GM19023 (cell line): Measurements from ENCODE around the gene TCEA3.

Experiments used
- ATAC-seq: cut with Tn5 transposase; IDR thresholded peaks from one replicate; pipeline ENCODE4 v1.9.1; 2021; ENCODE audit warnings: mild to moderate bottlenecking, moderate library complexity; ENCODE audit not compliant: unreplicated experiment

TCEA3 gene

DNA sequence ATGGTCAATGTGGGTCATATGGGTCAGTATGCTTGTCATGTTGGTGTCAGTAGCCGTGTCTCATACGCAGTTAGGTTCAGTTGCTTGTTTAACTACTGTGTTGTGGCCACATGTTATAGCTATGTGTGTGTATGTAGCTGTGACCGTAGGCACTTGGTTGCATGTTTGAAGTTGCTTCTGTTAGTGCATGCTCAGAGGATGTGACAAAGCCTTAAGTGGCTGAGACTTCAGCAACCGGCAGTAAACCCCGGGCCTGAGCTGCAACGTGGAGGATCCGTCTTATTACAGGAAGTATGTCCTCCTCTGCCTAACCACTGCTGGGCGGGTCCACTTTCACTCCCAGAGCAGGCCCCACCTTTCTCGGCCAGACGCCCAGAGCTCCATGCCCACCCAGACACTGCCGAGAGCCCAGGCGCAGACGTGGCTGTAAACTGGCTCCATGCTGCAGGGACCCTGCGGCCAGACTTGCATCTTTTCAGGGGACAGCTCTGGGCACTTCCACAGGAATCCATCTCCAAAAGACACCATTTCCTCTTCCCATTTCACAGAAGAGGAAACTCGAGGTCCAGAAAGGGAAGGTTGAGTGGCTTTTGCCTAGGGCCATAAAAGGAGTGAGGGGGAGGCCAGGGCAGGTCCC is 2.2 kb downstream of the TCEA3 start:
- ATAC-seq: no peak

DNA sequence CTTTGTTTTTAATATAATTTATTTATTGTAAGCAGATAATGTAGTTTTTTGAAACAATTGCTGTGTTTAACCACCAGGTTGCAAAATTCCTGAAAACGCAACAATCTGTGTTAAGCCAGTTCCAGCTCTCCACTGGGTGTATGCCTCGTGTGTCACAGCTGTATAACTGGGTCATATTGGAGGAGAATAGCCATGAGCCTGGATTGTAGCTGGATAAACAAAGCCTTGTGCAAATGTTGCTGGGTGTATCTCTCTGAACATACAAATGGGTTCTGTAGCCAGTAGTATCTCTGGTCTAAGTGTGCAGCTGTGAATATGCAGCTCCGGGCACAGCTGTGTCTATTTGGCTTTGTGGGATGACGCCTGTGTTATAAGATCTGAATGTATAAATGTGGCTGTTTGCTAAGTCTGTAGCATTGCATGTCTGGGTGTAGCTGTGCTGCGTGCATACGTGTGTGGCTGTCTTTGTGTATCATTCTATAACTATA is 2.8 kb downstream of the TCEA3 start:
- ATAC-seq: no peak

DNA sequence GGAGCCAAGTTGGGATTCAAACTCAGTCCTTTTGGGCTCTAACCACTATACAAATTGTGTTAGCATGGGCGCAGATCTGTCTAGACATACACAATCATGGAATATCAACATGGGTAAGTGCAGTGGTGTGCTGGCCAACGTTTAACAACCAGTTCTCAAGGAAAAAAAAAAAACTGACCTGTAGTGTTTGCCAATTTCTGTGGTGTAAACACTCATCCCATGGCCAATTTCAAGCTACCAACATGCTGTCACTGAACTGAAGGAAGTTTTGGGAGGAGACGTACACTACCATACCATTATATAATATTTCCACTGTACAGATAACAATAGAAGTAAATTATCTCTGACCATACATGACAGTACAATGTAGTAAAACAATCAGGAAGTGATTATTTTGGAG is 3.2 kb downstream of the TCEA3 start:
- ATAC-seq: no peak

DNA sequence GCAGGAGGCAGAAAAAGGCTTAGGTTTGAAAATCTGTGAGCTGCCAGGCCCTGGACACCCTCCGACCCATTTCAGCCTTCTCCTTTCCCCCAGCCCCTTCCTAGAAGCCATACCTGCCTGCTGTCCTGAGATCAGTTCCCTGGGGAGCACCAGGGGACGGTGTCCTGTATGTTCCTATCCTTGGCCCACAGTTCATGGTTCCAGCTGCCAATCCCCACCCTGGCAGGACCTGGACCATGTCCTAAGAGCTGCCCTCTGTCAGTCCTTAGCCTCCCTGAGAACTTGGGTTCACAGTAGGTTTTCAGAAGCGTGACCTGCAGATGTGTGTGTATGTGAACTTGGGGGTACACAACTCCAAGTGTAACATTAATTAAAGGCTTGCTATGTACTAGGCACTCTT is 3.8 kb downstream of the TCEA3 start:
- no peak for ATAC-seq

DNA sequence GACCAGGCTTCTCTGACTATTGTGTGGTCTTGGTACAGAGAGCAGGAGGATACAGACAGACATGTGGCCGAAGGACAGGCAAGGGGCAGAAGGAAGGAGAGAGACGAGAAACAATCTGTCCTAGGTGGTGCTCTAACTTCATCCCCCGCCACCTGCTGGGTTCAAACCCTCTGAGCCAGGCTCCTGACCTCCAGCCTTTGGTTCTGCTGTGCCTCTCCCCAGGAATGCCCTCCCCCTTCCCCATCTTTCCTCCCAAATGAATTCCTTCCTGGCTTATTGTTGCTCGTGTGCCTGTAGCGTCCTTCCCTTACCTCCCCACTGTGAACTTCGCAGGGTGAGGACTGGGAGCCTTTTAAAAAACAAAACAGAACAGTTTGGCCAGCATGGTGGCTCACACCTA is 5.4 kb downstream of the TCEA3 start:
- ATAC-seq: no peak

DNA sequence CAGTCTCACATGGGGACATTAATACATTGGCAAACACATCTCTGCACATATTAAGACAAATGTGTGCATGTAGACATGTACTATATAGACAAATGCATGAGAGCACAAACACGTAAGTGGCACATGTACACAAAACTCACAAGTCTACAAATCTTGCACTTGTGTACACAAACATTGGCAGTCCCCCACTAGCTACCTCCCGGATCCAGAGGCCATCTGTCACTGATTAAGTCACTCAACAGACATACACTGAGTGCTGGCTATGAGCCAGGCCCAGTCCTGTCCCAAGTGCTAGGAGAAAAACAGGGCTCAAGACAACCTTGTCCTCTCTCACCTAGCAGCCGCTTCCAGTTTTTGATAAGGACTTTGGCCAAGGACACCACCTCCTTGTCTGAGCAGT is 7.0 kb downstream of the TCEA3 start:
- ATAC-seq: no peak

DNA sequence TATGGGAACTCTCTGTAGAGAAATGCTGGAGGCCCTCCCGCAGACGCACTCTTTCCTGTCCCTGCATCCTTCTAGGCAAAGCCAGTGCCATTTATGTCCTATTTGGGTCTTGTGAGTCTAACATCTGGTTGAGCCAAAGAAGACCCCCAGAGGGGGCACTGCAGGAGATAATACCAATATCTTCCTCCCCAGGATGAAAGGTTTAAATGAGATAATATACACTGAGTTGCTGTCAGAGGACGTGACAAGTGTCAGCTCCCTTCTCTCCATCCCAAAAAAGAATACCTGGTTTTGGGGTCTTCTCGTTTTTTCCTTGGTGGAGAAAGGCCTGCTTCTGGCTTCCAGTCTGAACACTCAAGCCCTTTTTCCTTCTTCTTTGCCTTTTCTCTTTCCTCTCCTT is 7.6 kb downstream of the TCEA3 start:
- ATAC-seq: no peak

DNA sequence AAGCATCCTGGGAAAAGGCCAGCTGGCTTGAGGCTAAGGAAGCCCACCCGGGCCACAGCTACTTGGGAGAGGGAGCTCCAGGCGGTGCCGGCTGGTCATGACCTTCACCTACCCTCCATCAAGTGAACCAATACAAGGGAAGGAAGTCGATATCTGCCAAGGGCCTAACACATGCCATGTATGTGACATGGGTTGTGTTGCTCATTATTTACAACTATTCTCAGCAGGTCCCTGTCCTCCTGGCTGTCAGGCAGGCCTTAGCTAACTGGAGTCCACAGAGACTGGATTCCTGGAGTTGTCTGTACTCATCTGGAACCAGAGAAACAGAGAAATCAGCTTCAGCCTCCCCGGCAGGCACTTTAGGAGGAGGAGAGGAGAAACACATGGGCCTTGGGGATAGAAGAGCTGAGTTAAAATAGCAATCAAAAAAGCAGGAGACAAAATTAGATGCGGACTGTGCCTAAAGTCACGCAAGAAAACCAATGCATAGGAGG is 15.7 kb downstream of the TCEA3 start:
- no peak for ATAC-seq

DNA sequence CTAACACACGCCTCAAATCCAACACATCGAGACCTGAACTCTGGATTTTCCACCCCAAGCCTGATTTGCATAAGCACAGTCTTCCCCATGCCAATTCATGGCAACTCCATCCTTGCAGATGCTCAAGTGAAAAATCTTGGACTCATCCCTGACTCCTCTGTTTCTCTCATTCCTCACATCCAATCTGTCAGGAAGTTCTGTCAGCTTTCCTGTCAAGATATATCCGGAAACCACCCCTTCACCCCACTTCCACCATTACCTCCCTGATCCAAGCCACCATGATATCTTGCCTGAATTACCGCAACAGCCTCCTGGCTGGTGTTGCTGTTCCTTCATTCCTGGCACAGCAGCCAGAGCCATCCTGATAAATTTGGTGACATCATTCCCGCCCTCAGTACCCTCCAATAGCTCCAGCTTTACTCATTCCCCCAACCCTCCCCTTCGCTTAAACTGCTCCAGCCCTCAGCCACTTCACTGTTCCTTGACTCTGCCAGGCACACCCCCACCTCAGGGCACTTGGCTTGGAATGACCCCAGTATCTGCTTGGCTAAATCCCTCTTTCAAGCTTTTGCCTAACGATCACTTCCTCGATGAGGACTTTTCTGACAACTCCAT is 17.4 kb downstream of the TCEA3 start:
- ATAC-seq: no peak

DNA sequence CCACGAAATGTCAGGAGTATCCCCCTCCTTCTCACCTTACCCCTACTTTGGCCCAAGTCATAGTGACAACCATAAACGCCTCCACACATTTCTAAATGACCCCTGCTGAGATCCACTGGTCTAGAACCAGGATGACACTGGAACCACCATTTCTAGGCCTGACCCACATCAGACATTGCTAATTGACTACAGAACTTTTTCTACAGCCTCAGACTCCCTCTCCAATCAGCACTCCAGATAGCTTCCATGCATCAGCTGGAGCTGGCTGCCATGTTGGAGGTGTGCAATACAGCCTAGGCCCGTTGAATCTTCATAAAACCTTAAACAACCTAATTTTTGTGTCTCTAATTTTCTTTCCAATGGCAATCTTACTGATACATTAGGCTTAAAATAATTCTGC is 18.6 kb downstream of the TCEA3 start:
- no peak for ATAC-seq

DNA sequence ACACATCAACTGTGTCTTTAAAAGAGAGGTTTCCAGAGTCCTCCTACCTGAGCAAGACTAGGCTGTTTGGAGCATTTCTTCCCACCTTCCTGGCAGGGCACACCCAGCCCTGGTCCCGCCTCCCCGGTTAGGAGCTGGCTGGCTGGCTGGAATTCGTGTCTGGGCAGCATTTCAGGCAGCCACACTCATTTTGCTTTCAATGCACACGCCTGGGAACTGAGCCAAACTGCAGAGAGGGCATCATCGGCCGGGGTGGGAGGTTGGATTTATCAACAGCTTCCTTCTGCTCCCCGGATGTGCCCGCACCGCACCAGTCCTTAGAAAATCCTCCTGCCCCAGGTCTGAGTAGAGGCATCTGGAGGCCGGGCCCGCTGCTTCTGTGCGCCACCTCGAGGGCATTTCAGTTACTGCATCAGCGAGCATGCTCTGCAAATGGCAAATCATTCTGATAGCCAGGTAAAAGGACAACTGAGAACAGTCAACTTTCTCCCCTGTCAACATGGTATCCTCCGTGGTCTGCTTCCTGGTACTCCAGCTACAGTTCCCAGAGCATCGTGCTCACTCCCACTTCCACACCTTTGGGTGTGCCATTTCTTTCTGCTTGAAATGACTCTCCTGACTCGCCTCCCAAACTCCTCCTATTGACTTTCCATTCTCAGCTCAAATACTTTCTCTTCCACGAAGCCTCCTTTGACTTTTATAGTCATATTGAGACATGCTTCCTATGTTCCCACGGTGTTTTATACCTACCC is 20.6 kb downstream of the TCEA3 start:
- no peak for ATAC-seq

DNA sequence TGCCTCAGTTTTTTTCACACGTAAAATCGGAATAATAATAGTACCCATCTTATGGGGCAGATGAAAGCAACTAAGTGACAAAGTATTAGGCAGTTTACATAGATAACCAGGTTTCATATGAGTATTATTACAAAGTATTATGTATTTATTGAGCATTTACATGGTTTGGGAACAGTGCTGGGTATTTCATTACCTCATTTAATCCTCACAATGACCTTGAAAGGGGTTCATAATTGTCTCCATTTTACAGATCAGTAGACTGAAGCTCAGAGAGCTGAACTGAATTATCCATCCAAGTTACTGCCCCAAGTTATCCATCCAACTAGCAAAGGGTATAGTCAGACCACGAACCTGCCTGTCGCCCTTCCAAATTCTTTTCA is 21.2 kb downstream of the TCEA3 start:
- ATAC-seq: no peak

DNA sequence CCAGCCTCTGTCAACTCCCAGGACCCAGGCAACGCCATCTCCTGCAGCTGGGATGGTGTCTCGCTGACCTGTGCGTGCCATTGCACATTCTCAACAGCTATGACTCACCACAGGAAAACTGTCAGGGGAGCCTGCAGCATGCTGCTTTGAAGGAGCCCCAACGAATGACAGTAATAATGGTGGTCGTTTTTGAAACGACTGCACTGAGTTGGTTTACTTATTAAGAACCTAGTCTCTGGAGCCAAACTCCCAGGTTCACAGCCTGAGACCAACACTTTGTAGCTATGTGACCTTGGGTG is 21.6 kb downstream of the TCEA3 start:
- ATAC-seq: no peak

DNA sequence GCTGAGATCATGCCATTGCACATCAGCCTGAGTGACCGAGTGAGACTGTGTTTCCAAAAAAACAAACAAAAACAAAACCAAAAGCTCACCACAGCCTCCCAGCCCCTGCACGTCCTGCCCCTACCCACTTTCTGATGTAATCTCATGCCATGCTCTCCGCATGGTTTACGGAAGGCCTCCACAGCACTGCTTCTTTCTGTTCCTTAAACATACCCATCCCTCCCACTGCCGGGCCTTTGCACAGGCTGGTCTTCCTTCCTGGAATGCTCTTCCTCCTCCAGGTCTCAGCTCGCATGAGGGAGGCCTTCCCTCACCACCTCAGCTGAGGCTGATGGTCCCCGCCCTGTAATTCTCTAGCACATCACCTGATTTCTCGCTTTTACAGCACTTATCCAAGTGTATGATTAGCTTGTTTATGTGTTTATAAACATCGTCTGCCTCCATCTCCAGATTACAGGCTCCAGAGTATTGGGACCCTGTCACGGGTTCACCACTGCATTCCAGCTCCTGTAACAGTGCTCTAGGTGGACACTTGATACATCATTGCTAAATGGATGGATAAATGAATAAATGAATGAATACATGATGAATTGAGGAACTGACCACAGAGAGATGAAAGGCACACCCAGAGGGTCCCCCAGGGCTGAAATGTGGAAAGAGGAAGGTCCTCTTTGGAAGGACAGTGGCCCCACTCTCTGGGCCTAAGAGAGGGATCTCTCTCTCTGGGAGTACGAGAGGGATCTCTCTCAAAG is 22.1 kb downstream of the TCEA3 start:
- ATAC-seq: no peak

DNA sequence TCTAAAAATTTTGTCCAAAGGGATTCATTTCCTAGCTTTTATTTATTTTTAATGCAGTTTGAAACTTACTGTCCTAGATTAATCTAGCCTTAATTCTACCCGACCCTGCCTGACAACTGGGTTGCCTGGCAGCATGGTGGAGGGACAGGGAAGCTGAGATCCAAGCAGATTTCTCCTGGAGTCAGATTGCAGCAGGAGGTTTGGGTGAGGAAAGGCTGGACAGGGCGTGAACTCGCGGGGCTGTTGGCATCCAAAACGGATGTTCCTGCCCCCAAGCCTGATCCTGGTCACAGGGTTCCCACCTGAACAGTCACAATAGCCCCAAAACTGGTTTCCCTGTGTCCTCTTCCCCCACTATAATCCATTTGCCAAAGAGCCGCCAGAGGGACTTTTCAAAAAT is 23.2 kb downstream of the TCEA3 start:
- ATAC-seq: no peak

DNA sequence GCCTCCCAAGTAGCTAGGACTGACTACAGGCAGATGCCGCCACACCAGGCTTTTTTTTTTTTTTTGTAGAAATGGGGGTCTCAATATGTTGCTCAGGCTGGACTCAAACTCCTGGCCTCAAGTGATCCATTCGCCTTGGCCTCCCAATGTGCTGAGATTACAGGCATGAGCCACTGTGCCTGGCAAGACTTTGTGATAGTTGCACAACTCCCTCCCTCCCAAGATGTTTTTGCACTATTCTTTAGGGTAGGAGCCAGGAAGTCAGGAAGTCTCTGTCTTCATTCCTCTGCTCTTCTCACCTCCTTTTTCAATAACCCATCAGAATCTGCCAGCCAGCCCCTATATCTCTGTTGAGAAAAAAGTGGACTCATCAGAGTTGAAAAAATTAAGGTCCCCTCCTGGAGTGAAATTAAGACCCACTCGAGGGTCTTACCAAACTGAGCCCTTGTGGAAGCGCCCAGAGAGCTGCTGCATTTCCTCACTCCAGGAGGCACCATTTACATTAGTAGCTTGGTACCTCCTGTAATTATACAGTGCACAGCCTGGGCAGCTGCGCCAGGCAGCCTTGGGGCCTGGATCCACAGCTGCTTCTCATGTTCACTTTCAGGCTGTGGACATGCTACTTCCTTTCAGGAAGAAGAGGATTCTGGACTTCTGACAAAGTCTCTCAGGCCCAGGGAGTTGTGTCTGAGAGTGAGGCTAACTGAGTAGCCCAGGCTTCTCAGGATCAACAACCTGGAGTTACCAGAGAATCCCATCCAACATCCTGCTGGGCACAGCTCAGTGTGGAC is 24.0 kb downstream of the TCEA3 start:
- no peak for ATAC-seq

DNA sequence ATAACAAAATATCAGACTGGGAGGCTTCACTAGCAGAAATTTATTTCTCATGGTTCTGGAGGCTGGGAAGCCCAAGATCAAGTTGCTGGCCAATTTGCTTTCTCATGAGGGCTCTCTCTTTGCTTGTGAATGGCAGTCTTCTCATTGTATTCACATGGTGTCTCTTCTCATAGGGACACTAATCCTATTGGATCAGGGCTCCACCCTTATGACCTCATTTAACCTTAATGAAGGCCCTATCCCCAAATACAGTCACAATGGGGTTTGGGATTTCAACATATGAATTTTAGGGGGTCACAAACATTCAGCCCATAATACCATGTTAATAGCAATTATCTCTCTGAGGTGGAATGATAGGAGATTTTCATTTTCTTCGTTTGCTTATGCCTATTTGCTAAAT is 25.3 kb downstream of the TCEA3 start:
- ATAC-seq: no peak

DNA sequence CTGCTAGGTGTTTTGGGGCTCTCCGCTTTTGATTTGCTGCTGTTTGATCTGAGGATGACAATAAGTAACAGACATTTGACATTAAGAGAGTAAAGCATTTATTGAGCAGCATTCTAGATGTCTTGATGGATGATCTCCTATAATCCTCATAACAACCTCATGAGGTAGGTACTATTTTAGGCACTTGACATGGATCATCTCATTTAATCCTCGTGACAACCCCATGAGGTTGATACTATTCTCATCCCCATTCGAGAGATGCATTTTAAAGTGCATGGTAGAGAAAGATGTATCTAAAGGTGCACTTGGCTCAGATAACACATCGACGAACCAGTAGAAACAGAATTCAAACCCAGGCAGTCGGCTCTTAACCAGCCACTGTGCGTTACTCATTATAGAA is 26.6 kb downstream of the TCEA3 start:
- ATAC-seq: no peak

DNA sequence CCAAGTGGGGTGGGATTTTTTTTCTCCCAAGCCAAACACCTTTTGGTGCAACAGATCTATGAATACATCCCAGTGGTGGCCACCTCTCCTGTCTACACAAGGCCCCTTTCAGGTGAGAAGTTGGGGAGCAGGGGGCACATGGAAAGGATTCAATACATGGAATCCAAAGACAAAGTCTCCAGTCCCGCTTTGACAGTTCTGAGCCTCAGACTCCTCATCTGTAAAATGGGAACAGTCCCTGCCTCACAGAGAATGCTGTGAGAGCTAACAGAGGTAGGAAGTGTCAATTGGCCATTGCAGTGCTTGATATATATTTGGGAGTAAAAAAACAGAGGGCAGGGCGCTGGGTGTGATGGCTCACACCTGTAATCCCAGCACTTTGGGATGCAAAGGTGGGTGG is 28.2 kb downstream of the TCEA3 start:
- no peak for ATAC-seq

DNA sequence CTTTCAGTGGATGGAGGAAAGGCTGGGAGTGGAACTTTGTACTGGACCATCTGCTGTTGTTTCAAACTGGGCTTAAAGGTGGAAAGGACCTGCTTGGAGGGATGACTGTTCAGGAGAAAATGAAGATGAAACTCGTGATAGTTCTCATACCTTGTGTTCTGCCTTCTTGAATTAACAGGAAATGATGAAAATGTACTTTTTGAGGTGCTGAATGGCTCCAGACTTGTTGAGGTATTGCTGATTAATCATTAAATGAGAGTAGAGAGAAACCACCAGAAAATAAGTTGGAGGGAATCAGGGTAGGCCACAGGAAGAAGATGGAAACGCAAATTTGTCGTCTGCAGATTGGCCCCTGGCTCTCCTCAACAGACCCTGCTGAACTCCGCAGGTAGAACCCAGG is 28.7 kb downstream of the TCEA3 start:
- ATAC-seq: no peak

DNA sequence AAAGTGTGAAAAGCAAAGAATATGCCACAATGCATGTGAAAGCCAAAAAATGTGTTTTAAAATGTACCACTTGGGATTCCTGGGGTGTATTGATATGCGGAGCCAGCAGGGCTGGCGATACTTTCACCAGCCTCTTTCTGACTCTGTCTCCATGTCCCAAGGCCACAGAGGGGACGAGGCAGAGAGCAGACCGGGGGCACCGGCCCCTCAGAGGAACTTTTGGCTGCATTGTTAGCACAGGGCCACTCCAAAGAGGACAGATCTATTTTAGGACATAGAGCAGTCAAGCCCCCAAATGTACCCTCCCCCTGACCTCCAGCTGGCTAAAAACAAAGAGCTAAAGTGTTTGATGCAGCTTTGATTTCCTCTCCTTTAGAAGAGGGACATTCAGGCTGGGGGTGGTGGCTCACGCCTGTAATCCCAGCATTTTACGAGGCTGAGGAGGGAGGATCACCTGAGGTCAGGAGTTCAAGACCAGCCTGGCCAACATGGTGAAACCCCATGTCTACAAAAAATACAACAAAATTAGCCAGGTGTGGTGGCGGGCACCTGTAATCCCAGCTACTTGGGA is 29.3 kb downstream of the TCEA3 start:
- ATAC-seq: no peak
